Endothelial cell of umbilical vein (primary cell): Measurements from ENCODE around the gene USP6NL. TPM values are rescaled to one million over a fixed set of nuclear protein-coding genes. Genes with fewer than 3 reads are reported as not detected.

Experiments
- BruUV-seq: library from RNA; stranded (reverse); fragments of 400-500 nt; replicated peaks from 2 replicates; lab custom pipeline; 2021; lab: Mats Ljungman, UMichigan
- CTCF ChIA-PET: fragments of 300-600, 350-600 bp; sonication (Branson Sonifier 250); formaldehyde crosslinking; loops from one replicate; lab custom pipeline; 2021; ENCODE audit warnings: antibody characterized with exemption, inconsistent platforms; lab: Charles Lee
- POLR2A ChIA-PET: fragments of 300-600, 350-600 bp; sonication (Branson Sonifier 250); formaldehyde crosslinking; loops from one replicate; lab custom pipeline; 2021; ENCODE audit warnings: antibody characterized with exemption, inconsistent platforms; lab: Charles Lee
- DNase-seq: peaks from one replicate; pipeline ENCODE4 v3.0.0-alpha.2; 2011; ENCODE audit warnings: low read depth, low spot score
- FAIRE-seq: peaks from 2 replicates; lab custom pipeline; 2011; peaks lifted over from hg19 to GRCh38; lab: Jason Lieb, UNC
- H2AFZ ChIP-seq: 2 replicates; pipeline ENCODE4 v1.6.0; 2012; ENCODE audit warnings: low read depth, low read length, control low read depth, inconsistent platforms
- H3K27ac ChIP-seq: 2 replicates; pipeline ENCODE4 v1.5.1; 2011; ENCODE audit warnings: low read depth, mild to moderate bottlenecking, control low read depth, low read length, moderate library complexity; ENCODE audit not compliant: insufficient read depth
- H3K27me3 ChIP-seq, 2 experiments: 2 replicates each; pipeline versions ENCODE4 v1.6.0 to v1.6.1; 2011; ENCODE audit warnings: low read length in 2 of 2, mixed read lengths in 1 of 2; ENCODE audit not compliant: control insufficient read depth in 2 of 2, insufficient read depth in 2 of 2
- H3K36me3 ChIP-seq, 2 experiments: 2 replicates in 1 of 2; 3 replicates in 1 of 2; pipeline ENCODE4 v1.5.1; 2011; ENCODE audit warnings: low read length in 2 of 2, mild to moderate bottlenecking in 1 of 2, moderate library complexity in 1 of 2; ENCODE audit not compliant: control insufficient read depth in 2 of 2, insufficient read depth in 2 of 2; ENCODE audit errors: extremely low read depth in 1 of 2
- H3K4me1 ChIP-seq: 3 replicates; pipeline ENCODE4 v1.5.1; 2011; ENCODE audit warnings: mild to moderate bottlenecking, low read length; ENCODE audit not compliant: control insufficient read depth, insufficient read depth; ENCODE audit errors: extremely low read depth
- H3K4me2 ChIP-seq: 2 replicates; pipeline ENCODE4 v1.6.1; 2011; ENCODE audit warnings: low read length, control low read depth, mixed read lengths; ENCODE audit not compliant: insufficient read depth
- H3K4me3 ChIP-seq, 3 experiments: fragments of 200-600 bp in 1 of 3; sonication (generic), shearing (Covaris generic) in 1 of 3; replicated peaks in 1 of 3; 2 replicates each; pipeline ENCODE4 v1.5.1; 2011 to 2016; ENCODE audit warnings: control low read depth in 3 of 3, low read length in 3 of 3, mild to moderate bottlenecking in 2 of 3, inconsistent platforms in 1 of 3, low read depth in 1 of 3, moderate library complexity in 1 of 3; ENCODE audit not compliant: insufficient read depth in 1 of 3
- H3K79me2 ChIP-seq: 2 replicates; pipeline ENCODE4 v1.6.0; 2012; ENCODE audit warnings: low read length, inconsistent platforms; ENCODE audit not compliant: control insufficient read depth, insufficient read depth
- H3K9ac ChIP-seq: replicated peaks from 2 replicates; pipeline ENCODE3; 2011; ENCODE audit warnings: low read length, control low read depth; ENCODE audit not compliant: insufficient read depth; ENCODE audit errors: extremely low read depth
- H3K9me1 ChIP-seq: replicated peaks from 3 replicates; pipeline ENCODE4 v1.6.0; 2011; ENCODE audit warnings: mild to moderate bottlenecking, low read length; ENCODE audit not compliant: control insufficient read depth, insufficient read depth; ENCODE audit errors: extremely low read depth
- H3K9me3 ChIP-seq: replicated peaks from 2 replicates; pipeline ENCODE4 v1.5.1; 2012; ENCODE audit warnings: low read length, inconsistent platforms; ENCODE audit not compliant: control insufficient read depth, insufficient read depth
- H4K20me1 ChIP-seq: replicated peaks from 2 replicates; pipeline ENCODE3; 2011; ENCODE audit warnings: mild to moderate bottlenecking, low read length; ENCODE audit not compliant: control insufficient read depth, insufficient read depth; ENCODE audit errors: extremely low read depth
- EZH2 ChIP-seq: IDR thresholded peaks from 2 replicates; pipeline ENCODE4 v1.6.1; 2012; ENCODE audit warnings: borderline replicate concordance, low read depth, mild to moderate bottlenecking, moderate library complexity, low read length, inconsistent platforms; ENCODE audit not compliant: severe bottlenecking
- FOS ChIP-seq: IDR thresholded peaks from 2 replicates; pipeline ENCODE4 v1.6.1; 2011; ENCODE audit warnings: mild to moderate bottlenecking, low read length, moderate library complexity, borderline replicate concordance; ENCODE audit not compliant: insufficient read depth
- GATA2 ChIP-seq: IDR thresholded peaks from 2 replicates; pipeline ENCODE4 v1.7.0; 2011; ENCODE audit warnings: low read depth, mild to moderate bottlenecking, moderate library complexity, mixed read lengths, low read length; ENCODE audit not compliant: insufficient read length, insufficient read depth
- JUN ChIP-seq: IDR thresholded peaks from 2 replicates; pipeline ENCODE4 v1.6.1; 2011; ENCODE audit warnings: borderline replicate concordance, low read depth; ENCODE audit not compliant: insufficient read length, insufficient read depth
- MYC ChIP-seq: IDR thresholded peaks from one replicate; pipeline ENCODE4 v1.6.1; 2011; ENCODE audit warnings: mild to moderate bottlenecking, low read depth, low read length
- POLR2A ChIP-seq: IDR thresholded peaks from 2 replicates; pipeline ENCODE4 v1.6.1; 2012; ENCODE audit warnings: low read depth, mild to moderate bottlenecking, control low read depth, low read length
- POLR2AphosphoS5 ChIP-seq: IDR thresholded peaks from 2 replicates; pipeline ENCODE4 v1.6.1; 2012; ENCODE audit warnings: low read depth, mild to moderate bottlenecking, control low read depth, low read length, moderate library complexity; ENCODE audit not compliant: insufficient read depth
- dilution Hi-C: fragments of 300-500 bp; cut with MboI; formaldehyde crosslinking; loops from one replicate; pipeline ENCODE4 v1.15.0; 2019; ENCODE audit warnings: low sequenced_read_pairs; ENCODE audit not compliant: extremely low pct_ligation_motif_present
- intact Hi-C: fragments of 100-400 bp; cut with micrococcal nuclease; formaldehyde crosslinking; loops from one replicate; pipeline ENCODE4 v1.10.0; 2022
- polyA plus RNA-seq, 4 experiments: library from polyadenylated mRNA; depleted of rRNA in 3 of 4; stranded (reverse) in 3 of 4; unstranded in 1 of 4; fragments of >200 nt; gene quantifications; 2 replicates each; pipeline versions ENCODE4 v1.2.1 to v1.2.3, GENCODE V29; 2011 to 2012; ENCODE audit warnings: missing spikeins in 1 of 4
- total RNA-seq: library from RNA; stranded (reverse); gene quantifications from 2 replicates; pipeline ENCODE4 v1.2.3, GENCODE V29; 2021
- TF ChIP-seq, protein P1 (sequence below), 2 donors: IDR thresholded peaks; 1 replicate in 1 of 2; 2 replicates in 1 of 2; pipeline ENCODE4 v1.5.1; 2011; ENCODE audit warnings: low read length in 2 of 2, mild to moderate bottlenecking in 2 of 2, moderate library complexity in 2 of 2, control low read depth in 1 of 2, inconsistent platforms in 1 of 2, low read depth in 1 of 2; ENCODE audit not compliant: insufficient read depth in 1 of 2; ENCODE audit errors: extremely low read depth in 1 of 2
- TF ChIP-seq, protein P2 (sequence below): IDR thresholded peaks from 2 replicates; pipeline ENCODE4 v1.6.1; 2011; ENCODE audit not compliant: insufficient read depth, insufficient read length

USP6NL gene
- total and polyA plus RNA-seq, 2 donors (not counting 3 experiments of a cell fraction or from before 2014, with no cell fraction given) = 13.5 to 29.2 TPM

DNA sequence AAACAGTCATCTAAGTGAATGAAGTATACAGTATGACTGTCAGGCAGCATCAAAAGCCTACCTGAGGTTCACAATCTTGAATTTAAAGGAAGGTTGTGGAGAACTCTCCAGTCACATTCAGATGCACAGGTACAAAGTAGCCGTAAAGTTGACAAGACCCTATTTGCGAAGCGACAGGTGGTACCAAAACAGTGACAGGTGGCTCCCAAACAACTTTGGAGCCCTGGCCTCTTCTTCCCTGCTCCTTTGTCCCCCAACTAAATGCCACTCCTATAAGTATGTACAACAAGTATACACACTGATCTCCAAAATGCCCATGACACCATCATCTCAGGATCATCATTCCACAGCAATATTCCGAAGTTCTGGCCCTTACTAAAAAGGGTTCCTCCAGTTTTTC is 53.5 kb downstream of the USP6NL start:
- POLR2A ChIA-PET = no interaction called here

DNA sequence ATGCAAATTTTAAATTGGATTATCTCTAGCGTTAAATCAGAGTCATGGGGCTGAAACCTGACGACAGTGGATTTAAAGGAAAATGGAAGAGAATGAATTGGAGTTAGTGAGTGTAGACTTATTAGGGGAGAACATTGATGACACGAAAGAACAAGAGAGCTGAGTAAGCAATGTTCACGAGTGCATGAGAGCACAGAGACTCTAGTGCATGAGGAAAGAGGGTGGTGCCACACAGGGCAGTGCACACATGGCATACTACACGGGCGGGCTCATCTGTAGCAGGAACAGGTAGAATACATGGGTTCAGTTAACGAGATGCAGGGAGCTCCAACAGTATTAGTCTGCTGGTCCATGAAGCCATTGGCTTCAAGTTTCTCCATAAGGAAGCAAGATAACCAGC is 53.9 kb downstream of the USP6NL start:
- no peak overlapping the region for H3K4me3 ChIP-seq
- ChIA-PET CTCF (interaction anchor here (1.2 to 1.3 kb wide), 2 partner anchors 16 to 167 kb away, joined by 4 to 6 read pairs; no protein-coding TSS in a partner anchor), POLR2A (no interaction called here)
- DNase-seq = no peak
- no peak for FAIRE-seq
- intact Hi-C loops = no loop called here
- no peak for TF ChIP-seq POLR2A
- TF ChIP-seq POLR2AphosphoS5 = no peak
- TF ChIP-seq, protein P1, sequence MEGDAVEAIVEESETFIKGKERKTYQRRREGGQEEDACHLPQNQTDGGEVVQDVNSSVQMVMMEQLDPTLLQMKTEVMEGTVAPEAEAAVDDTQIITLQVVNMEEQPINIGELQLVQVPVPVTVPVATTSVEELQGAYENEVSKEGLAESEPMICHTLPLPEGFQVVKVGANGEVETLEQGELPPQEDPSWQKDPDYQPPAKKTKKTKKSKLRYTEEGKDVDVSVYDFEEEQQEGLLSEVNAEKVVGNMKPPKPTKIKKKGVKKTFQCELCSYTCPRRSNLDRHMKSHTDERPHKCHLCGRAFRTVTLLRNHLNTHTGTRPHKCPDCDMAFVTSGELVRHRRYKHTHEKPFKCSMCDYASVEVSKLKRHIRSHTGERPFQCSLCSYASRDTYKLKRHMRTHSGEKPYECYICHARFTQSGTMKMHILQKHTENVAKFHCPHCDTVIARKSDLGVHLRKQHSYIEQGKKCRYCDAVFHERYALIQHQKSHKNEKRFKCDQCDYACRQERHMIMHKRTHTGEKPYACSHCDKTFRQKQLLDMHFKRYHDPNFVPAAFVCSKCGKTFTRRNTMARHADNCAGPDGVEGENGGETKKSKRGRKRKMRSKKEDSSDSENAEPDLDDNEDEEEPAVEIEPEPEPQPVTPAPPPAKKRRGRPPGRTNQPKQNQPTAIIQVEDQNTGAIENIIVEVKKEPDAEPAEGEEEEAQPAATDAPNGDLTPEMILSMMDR (IDR thresholded peaks at IDR 0.05; ENCODE audit: extremely low read depth in 1 of 2, insufficient read depth in 1 of 2, low read depth in 1 of 2, low read length in 2 of 2) = no peak
- TF ChIP-seq FOS = no peak
- no peak for TF ChIP-seq GATA2
- no peak for TF ChIP-seq MYC
- no peak for TF ChIP-seq EZH2
- no peak for TF ChIP-seq JUN
- TF ChIP-seq, protein P2, sequence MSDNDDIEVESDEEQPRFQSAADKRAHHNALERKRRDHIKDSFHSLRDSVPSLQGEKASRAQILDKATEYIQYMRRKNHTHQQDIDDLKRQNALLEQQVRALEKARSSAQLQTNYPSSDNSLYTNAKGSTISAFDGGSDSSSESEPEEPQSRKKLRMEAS = no peak
- H2AFZ ChIP-seq = no peak overlapping the region
- no peaks in the 10 kb centered on the region for H3K27me3 ChIP-seq
- H3K27ac ChIP-seq = no peak overlapping the region
- no TSS peak for BruUV-seq
- H3K9me1 ChIP-seq = no peaks in the 10 kb centered on the region
- no peaks in the 10 kb centered on the region for H3K9me3 ChIP-seq
- no peaks in the 10 kb centered on the region for H3K36me3 ChIP-seq
- dilution Hi-C loops = no loop called here
- peaks cover 6% of the 10 kb centered on the region for H4K20me1 ChIP-seq
- H3K9ac ChIP-seq = no peak overlapping the region
- H3K4me2 ChIP-seq = no peak overlapping the region
- peaks cover 10% of the 10 kb centered on the region for H3K4me1 ChIP-seq
- H3K79me2 ChIP-seq = peaks cover 42% of the 10 kb centered on the region

More for the DNA sequence above, 53.5 kb downstream of the USP6NL start:
- peaks cover 6% of the 10 kb centered on the region for H4K20me1 ChIP-seq
- no TSS peak for BruUV-seq
- no peak overlapping the region for H2AFZ ChIP-seq
- H3K9ac ChIP-seq = no peak overlapping the region
- H3K4me3 ChIP-seq = no peak overlapping the region
- no peak for DNase-seq
- CTCF ChIA-PET = interaction anchor here (1.2 to 1.3 kb wide), 2 partner anchors 15 to 167 kb away, joined by 4 to 6 read pairs; no protein-coding TSS in a partner anchor
- peaks cover 5% of the 10 kb centered on the region for H3K4me1 ChIP-seq
- H3K9me3 ChIP-seq = no peaks in the 10 kb centered on the region
- no peak overlapping the region for H3K27ac ChIP-seq
- intact Hi-C loops (no loop called here), dilution Hi-C loops (no loop called here)
- no peaks in the 10 kb centered on the region for H3K9me1 ChIP-seq
- H3K27me3 ChIP-seq = no peaks in the 10 kb centered on the region
- no peak for TF ChIP-seq EZH2
- no peak for TF ChIP-seq GATA2
- no peak for TF ChIP-seq MYC
- no peak for FAIRE-seq
- H3K36me3 ChIP-seq = no peaks in the 10 kb centered on the region
- peaks cover 42% of the 10 kb centered on the region for H3K79me2 ChIP-seq
- no peak overlapping the region for H3K4me2 ChIP-seq
